Mesodermal cell (in vitro differentiated cells): ENCODE results near the gene CD48.
"Not testable (repeated sequence)": the region's sequence is repeated elsewhere in the genome, so short reads cannot be mapped to it uniquely, and the experiment has no call there.

Experiments used
- H3K27ac ChIP-seq: 2 replicates; pipeline ENCODE4 v1.7.0; 2013; ENCODE audit warnings: mild to moderate bottlenecking, low read depth, low read length, moderate library complexity; ENCODE audit not compliant: severe bottlenecking
- H3K36me3 ChIP-seq: 2 replicates; pipeline ENCODE4 v1.7.1; 2013; ENCODE audit warnings: mild to moderate bottlenecking, low read length, moderate library complexity; ENCODE audit not compliant: control insufficient read depth, insufficient read depth
- H3K4me1 ChIP-seq: one replicate; pipeline ENCODE4 v1.7.1; 2013; ENCODE audit warnings: mild to moderate bottlenecking, low read length; ENCODE audit not compliant: insufficient read depth, control insufficient read depth, poor library complexity, severe bottlenecking
- H3K4me3 ChIP-seq: 2 replicates; pipeline ENCODE4 v1.7.0; 2013; ENCODE audit warnings: low read length, control low read depth, mild to moderate bottlenecking; ENCODE audit not compliant: insufficient read depth, poor library complexity, severe bottlenecking; ENCODE audit errors: extremely low read depth
- H3K9me3 ChIP-seq: 2 replicates; pipeline ENCODE4 v1.7.1; 2013; ENCODE audit warnings: mild to moderate bottlenecking, low read length, moderate library complexity; ENCODE audit not compliant: control insufficient read depth
- WGBS, 2 experiments: methylation state at CpG; one replicate each; pipeline ENCODE4 v1.1.5; 2013; ENCODE audit warnings: missing lambda C conversion rate in 2 of 2; ENCODE audit not compliant: insufficient coverage in 2 of 2; 5-methylcytosine and 5-hydroxymethylcytosine counted together

CD48 gene

DNA sequence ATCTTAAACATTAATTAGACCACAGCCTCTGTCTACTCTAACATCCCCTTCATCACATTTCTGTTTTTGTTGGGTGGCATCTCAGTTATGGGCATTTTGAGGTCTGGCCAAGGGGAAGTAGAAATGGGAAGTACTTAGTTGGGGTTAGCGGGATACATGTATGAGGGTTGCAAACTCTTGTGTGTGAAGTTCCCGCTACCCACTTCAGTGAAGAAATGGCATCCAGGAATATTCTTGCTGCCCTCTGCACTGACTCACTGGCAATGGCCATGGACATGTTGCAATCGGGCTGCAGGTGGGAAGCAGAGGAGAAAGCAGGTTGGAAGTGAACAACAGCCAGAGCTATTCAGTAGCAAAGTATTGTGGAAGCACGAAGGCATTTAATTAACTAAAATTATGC lies 7.4 kb downstream of the CD48 start:
- Histone ChIP-seq H3K4me1 (no peaks in the 10 kb centered on the region), H3K27ac (no peak overlapping the region), H3K4me3 (no peak overlapping the region), H3K9me3 (no peaks in the 10 kb centered on the region), H3K36me3 (no peaks in the 10 kb centered on the region)
- 92 to 94% methylated on average over 3 of the region's 4 CpGs for WGBS, 2 experiments

DNA sequence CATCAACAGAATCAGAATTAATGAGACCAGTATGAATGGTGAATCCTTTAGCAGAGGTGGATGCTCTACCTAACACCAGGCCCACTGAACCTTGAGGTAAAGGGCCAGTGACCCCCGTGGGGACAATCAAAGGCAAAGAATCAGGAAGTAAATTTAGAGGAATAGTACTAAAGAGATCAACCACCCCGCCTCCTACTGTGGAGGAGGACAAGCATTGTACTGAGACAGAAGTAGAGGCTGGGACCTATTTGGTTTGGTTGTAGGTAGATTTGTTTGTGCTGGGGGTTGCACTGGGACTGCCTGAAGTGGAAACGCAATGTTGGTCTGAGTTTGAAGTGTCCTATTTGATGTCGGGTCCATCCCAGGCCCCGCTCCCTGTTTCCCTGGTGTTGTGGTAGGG lies 9.5 kb downstream of the CD48 start:
- Histone ChIP-seq H3K4me3 (no peak overlapping the region), H3K9me3 (no peaks in the 10 kb centered on the region), H3K4me1 (no peaks in the 10 kb centered on the region), H3K27ac (no peak overlapping the region), H3K36me3 (no peaks in the 10 kb centered on the region)
- WGBS, 2 experiments: 86 to 96% methylated on average over 2 to 4 of the region's 5 CpGs

DNA sequence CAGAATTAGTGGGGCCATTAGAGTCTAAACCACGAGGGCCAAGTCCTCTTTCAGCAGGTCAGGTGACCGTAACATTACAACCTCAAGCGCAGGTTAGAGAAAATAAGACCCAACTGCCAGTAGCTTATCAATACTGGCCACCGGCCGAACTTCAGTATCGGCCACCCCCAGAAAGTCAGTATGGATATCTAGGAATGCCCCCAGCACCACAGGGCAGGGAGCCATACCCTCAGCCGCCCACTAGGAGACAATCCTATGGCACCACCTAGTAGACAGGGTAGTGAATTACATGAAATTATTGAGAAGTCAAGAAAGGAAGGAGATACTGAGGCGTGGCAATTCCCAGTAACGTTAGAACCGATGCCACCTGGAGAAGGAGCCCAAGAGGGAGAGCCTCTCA lies 19.2 kb downstream of the CD48 start:
- H3K9me3 ChIP-seq, H3K36me3 ChIP-seq, H3K27ac ChIP-seq, H3K4me1 ChIP-seq, H3K4me3 ChIP-seq: not testable (repeated sequence)
- WGBS, 2 experiments: 87 to 95% methylated on average over 4 of the region's 10 CpGs

DNA sequence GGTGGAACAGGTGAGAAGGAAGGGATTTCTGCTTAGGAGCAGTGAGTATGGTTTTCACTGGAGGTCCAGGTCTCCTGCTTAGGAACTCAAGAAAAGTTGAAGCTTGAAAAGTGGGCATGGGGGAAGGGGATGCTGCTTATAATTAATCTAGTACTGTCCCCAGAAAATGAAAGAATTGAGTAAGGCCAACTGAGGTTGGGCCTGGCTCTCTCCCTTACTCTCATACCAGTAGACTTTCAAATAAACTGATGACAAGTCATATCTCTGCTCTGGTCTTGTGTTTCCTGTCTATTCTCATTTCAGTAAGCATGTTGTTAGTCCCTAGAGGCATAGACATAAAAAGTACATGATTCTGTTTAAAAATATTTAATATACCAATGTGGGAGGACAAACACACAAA lies 26.4 kb downstream of the CD48 start:
- Histone ChIP-seq H3K4me1 (no peaks in the 10 kb centered on the region), H3K9me3 (no peaks in the 10 kb centered on the region), H3K27ac (no peak overlapping the region), H3K4me3 (no peak overlapping the region), H3K36me3 (no peaks in the 10 kb centered on the region)

DNA sequence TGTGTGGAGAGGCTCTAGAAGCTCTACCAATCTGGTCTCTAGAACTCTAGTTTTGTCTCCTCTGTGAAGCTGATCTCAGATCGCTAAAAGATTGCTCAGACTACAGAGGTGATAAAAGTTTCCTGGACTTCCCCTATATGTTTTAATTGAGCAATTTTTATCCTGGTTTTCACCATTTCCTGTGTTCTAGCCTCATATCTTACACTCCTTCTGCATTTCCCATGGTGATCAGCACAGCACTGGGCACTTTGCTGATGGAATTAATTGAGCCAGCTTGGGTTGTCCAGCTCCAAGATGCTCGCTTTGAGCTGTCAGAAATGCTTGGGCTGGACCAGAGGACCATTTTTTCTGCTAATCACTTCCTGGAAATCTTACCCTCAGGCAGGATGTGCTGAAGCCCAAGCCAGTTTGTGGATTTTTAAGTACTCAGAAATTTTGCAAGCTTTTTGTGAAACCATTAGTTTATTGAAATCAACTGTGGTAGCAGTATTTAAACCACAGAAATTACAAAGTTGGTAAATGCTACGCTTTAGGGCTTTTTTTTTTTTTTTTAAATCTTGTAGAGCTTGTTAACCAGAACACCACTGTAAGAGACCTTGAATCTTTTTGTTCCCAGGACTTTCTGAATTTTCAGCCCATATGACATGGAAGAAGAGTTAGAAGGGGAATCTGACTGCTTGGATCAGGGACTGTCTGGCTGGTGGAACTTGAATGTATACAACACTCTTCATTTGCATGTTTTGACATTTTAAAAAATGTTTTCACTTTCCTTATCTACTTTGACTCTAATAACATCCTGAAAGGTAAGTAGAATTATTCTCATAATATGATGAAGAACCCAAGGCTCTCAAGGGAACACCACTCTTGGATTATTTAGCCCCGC lies 28.4 kb downstream of the CD48 start:
- H3K4me1 ChIP-seq: no peaks in the 10 kb centered on the region
- whole genome bisulfite sequencing, 2 experiments: 74 to 100% methylated on average over 2 to 3 of the region's 4 CpGs
- no peaks in the 10 kb centered on the region for H3K36me3 ChIP-seq
- no peak overlapping the region for H3K27ac ChIP-seq
- no peak overlapping the region for H3K4me3 ChIP-seq
- no peaks in the 10 kb centered on the region for H3K9me3 ChIP-seq

DNA sequence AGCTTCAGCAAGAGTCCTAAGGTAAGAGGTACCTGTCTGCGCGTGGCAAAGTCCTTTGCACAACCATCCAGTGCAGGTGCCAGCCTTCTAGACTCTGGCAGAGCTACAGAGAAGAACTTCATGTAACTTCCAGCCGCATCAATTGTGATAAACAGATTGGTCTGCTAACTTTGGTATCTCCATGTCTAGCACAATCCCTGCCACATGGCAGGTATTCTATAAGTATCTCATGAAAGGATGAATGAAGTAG lies 29.8 kb downstream of the CD48 start:
- H3K4me1 ChIP-seq: no peaks in the 10 kb centered on the region
- no peak overlapping the region for H3K27ac ChIP-seq
- H3K9me3 ChIP-seq: no peaks in the 10 kb centered on the region
- no peak overlapping the region for H3K4me3 ChIP-seq
- 94 to 100% methylated on average over 3 of the region's 3 CpGs for whole genome bisulfite sequencing, 2 experiments
- H3K36me3 ChIP-seq: no peaks in the 10 kb centered on the region

DNA sequence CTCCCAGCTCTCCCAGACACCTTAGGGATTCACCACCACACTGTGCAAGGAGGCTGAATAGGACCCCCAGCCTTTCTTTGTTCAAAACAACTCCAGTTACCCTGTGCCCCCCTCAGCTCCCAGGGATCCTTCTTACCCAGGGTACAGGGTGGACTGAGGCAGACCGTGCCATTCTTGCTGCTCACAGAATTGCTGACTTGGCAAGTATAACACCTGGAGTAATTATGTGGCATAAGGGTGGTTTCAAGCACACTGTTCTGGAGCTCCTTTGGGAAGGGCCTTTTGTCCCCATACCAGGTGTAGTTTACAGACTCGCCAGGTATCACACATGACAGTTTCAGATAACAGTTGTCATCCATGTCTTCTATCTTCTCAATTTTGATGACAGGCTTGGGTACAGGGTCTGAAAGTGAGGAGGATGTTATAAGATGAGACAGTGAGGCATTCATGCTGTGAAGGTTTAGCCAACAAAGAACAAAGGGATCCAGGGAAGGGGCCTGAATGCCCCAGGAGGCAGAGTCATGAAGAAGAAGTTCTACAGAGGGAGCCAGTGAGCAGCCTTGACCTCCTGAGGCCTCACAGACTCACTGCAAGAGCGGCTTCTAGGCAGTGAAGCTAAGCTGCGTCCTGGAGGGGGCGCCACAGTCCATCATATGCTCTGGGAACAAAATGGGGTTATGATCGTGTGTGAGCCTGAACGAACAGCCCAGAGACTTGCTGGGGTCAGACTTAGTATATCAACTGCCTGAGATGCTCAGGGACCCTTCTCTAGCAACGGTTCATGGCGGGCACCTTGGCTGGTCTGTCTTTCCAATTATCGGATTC lies 30.3 kb downstream of the CD48 start:
- no peak overlapping the region for H3K27ac ChIP-seq
- no peaks in the 10 kb centered on the region for H3K4me1 ChIP-seq
- no peaks in the 10 kb centered on the region for H3K9me3 ChIP-seq
- H3K36me3 ChIP-seq: no peaks in the 10 kb centered on the region
- H3K4me3 ChIP-seq: no peak overlapping the region
- 49 to 53% methylated on average over 7 to 10 of the region's 10 CpGs for WGBS, 2 experiments

DNA sequence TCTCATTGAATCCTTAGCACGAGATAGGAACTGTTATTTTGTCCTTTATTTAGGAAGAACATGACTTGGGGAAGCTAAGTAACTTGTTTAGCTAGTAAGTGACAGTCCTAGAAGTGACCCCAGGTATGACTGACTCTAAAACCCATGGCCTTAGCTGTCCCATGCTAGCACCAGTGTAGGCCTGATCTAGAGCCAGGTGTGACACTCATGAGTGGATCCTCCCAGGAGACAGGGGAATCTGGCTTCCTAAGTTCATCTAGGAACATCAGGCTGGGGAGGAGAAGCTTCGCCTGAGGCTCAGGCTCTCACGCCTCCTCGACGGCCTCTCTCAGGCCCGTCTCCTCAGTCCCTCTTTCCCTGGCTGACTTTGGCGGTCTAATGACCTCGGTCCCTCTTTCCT lies 31.2 kb downstream of the CD48 start:
- Histone ChIP-seq H3K9me3 (no peaks in the 10 kb centered on the region), H3K4me3 (no peak overlapping the region), H3K4me1 (no peaks in the 10 kb centered on the region), H3K27ac (no peak overlapping the region), H3K36me3 (no peaks in the 10 kb centered on the region)
- WGBS, 2 experiments: 93 to 97% methylated on average over 8 of the region's 8 CpGs

DNA sequence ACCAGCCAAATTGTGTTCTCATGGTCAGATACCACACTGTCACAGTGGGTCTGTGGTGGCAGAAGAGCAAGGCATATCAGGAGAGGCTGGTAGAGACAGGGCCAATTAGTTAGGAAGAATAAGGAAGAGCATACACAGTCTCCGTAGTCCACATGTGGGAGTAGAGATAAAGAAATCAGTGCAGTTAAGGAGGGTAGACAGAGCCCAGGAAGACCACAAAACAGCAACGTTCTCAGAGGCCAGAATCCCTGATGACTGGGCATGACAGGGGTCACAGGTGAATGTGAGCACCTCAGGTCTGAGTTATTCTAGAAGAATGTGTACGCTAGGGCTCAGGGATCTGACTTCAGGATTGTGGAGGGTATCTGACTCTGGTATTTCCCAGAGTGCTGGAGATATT lies 31.7 kb downstream of the CD48 start:
- Histone ChIP-seq H3K4me3 (no peak overlapping the region), H3K36me3 (no peaks in the 10 kb centered on the region), H3K4me1 (no peaks in the 10 kb centered on the region), H3K9me3 (no peaks in the 10 kb centered on the region), H3K27ac (no peak overlapping the region)
- 82 to 94% methylated on average over 3 of the region's 3 CpGs for WGBS, 2 experiments

DNA sequence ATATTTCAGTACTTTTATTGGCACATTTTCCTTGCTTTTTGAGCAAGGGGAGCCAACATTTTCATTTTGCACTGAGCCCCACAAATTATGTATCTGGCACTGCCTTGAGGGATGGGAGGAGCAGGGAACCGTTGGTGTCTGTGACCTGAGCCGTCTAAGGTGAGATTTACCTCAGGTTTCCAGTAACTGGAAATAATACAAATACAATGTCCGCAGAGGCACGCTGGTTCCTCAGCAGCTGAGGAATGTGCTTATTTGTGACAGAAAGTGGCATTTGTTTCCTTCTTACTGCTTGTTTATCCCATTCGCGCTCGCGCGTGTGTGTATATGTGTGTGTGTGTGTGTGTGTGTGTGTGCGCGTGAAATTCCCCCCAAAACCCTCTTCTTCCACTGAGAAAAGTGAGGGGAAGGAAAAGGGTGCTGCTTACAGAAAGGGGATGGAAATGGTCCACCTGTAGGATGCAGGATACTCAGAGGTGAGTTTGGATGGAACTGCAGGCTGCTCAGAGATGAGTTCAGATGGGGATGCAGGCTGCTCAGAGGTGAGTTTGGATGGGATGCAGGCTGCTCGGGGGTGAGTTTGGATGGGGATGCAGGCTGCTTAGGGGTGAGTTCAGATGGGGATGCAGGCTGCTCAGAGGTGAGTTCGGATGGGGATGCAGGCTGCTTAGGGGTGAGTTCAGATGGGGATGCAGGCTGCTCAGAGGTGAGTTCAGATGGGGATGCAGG lies 34.6 kb downstream of the CD48 start:
- 88 to 100% methylated on average over 2 to 4 of the region's 13 CpGs for WGBS, 2 experiments
- H3K36me3 ChIP-seq: no peaks in the 10 kb centered on the region
- no peaks in the 10 kb centered on the region for H3K4me1 ChIP-seq
- H3K4me3 ChIP-seq: no peak overlapping the region
- H3K9me3 ChIP-seq: no peaks in the 10 kb centered on the region
- no peak overlapping the region for H3K27ac ChIP-seq
